ENCODE data around the gene CAPS. TPM values are rescaled to one million over a fixed set of nuclear protein-coding genes. Genes with fewer than 3 reads are reported as not detected.

Gene CAPS
- polyA plus RNA-seq, 2 of the 4 experiments (the other 2 are of a cell fraction) = 1.4 to 1.7 TPM

DNA sequence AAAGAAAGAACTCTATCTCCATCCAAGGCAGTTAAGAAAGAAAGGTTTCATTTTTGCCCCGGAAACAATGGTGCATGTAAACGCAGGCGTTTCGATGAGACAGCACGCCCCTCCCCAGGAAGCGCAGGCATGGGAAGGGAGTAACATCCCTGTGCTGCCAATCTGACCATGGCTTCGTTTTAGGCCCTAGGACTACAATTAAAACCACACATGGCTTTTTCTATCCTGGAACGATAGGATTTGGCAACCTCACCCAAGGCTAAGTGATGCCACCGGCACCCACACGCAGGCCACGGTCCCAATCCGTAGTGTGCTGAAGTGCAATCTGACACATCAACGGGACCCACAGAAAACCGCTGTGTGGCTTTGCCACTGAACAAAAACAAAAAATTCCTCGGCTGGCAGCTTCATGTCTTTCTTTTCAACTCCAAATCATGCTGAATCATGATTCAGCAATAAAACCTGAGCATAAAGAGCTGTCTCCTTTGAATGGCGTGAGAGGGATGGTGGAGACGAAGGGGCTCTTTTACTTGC lies 39.7 kb downstream of the CAPS start:
- H3K4me2 ChIP-seq = no peak overlapping the region
- H3K27ac ChIP-seq = peak overlapping the region; percentile 26 to 60; a peak in 3 of 6 replicates
- H3K4me1 ChIP-seq = peaks cover 30% of the 10 kb centered on the region; the same call in 2 of the 3 replicates
- DNase-seq (ENCODE audit: low read depth in 1 of 2, low spot score in 1 of 2) (no peak), FAIRE-seq (no peak), ATAC-seq (no peak)
- H3K4me3 ChIP-seq = no peak overlapping the region
- WGBS (ENCODE audit: missing lambda C conversion rate) = 95% methylated on average over 17 of the region's 17 CpGs
- TF ChIP-seq MAFK (IDR thresholded peaks at IDR 0.05; ENCODE audit: partially characterized antibody) = peak; percentile 83
- TF ChIP-seq HOXB5 (CRISPR knock-in tag; IDR thresholded peaks at IDR 0.05) = no peak
- TF ChIP-seq, protein P1, sequence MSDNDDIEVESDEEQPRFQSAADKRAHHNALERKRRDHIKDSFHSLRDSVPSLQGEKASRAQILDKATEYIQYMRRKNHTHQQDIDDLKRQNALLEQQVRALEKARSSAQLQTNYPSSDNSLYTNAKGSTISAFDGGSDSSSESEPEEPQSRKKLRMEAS (IDR thresholded peaks at IDR 0.05) = no peak
- H3K9me3 ChIP-seq = no peaks in the 10 kb centered on the region
- ChIA-PET CTCF (interaction anchor here (0.9 to 9.0 kb wide), 4 partner anchors 9 to 150 kb away, joined by 3 to 47 read pairs (median 4); no protein-coding TSS in a partner anchor), POLR2A (no interaction called here)

DNA sequence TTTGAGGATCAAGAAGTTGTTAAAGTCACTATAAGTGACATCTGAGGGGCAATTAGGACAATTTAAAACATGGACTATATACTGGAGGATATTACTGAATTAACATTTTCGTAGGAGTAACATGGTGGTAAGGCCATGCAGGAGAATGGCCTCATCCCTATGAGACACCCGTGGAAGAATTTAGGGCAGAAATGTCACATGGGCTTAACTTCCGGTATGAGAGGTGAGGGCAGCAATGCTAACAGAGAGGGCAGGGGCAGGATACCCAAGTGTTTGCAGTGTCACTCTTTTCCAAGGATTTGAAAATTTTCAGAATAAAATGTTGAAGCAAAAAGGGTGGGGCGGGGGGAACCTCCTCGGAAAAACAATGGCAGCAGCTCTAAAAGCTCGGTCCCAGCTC lies 40.2 kb downstream of the CAPS start:
- no peak for ATAC-seq
- ChIA-PET POLR2A (no interaction called here), CTCF (interaction anchor here (0.9 to 9.0 kb wide), 2 partner anchors 10 to 13 kb away, joined by 3 to 47 read pairs; no protein-coding TSS in a partner anchor)
- no peak for FAIRE-seq
- no peaks in the 10 kb centered on the region for H3K9me3 ChIP-seq
- WGBS (ENCODE audit: missing lambda C conversion rate) = 80% methylated on average over 6 of the region's 6 CpGs
- peaks cover 30% of the 10 kb centered on the region; the same call in 2 of the 3 replicates for H3K4me1 ChIP-seq
- TF ChIP-seq RARB (CRISPR knock-in tag; IDR thresholded peaks at IDR 0.05) (no peak), ZSCAN20 (CRISPR knock-in tag; IDR thresholded peaks at IDR 0.05) (no peak), FOXS1 (CRISPR knock-in tag; IDR thresholded peaks at IDR 0.05) (no peak), POLR2AphosphoS2 (conservative IDR thresholded peaks at IDR 0.05; ENCODE audit: low read length) (no peak), SREBF2 (IDR thresholded peaks at IDR 0.05) (no peak), KDM5A (IDR thresholded peaks at IDR 0.05) (no peak), NR3C1 (IDR thresholded peaks at IDR 0.05) (no peak), RNF2 (IDR thresholded peaks at IDR 0.05; ENCODE audit: borderline replicate concordance, low read depth) (no peak)
- TF ChIP-seq, protein P2, sequence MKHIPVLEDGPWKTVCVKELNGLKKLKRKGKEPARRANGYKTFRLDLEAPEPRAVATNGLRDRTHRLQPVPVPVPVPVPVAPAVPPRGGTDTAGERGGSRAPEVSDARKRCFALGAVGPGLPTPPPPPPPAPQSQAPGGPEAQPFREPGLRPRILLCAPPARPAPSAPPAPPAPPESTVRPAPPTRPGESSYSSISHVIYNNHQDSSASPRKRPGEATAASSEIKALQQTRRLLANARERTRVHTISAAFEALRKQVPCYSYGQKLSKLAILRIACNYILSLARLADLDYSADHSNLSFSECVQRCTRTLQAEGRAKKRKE (CRISPR knock-in tag; IDR thresholded peaks at IDR 0.05; ENCODE audit: low read depth) = no peak
- TF ChIP-seq, protein P3, sequence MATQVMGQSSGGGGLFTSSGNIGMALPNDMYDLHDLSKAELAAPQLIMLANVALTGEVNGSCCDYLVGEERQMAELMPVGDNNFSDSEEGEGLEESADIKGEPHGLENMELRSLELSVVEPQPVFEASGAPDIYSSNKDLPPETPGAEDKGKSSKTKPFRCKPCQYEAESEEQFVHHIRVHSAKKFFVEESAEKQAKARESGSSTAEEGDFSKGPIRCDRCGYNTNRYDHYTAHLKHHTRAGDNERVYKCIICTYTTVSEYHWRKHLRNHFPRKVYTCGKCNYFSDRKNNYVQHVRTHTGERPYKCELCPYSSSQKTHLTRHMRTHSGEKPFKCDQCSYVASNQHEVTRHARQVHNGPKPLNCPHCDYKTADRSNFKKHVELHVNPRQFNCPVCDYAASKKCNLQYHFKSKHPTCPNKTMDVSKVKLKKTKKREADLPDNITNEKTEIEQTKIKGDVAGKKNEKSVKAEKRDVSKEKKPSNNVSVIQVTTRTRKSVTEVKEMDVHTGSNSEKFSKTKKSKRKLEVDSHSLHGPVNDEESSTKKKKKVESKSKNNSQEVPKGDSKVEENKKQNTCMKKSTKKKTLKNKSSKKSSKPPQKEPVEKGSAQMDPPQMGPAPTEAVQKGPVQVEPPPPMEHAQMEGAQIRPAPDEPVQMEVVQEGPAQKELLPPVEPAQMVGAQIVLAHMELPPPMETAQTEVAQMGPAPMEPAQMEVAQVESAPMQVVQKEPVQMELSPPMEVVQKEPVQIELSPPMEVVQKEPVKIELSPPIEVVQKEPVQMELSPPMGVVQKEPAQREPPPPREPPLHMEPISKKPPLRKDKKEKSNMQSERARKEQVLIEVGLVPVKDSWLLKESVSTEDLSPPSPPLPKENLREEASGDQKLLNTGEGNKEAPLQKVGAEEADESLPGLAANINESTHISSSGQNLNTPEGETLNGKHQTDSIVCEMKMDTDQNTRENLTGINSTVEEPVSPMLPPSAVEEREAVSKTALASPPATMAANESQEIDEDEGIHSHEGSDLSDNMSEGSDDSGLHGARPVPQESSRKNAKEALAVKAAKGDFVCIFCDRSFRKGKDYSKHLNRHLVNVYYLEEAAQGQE (IDR thresholded peaks at IDR 0.05) = no peak
- 0 out of 3 replicates have a peak overlapping the region, but pooled peaks have one; percentile 8 for H3K4me2 ChIP-seq
- no peak for DNase-seq (ENCODE audit: low read depth in 1 of 2, low spot score in 1 of 2)
- H3K27ac ChIP-seq = peak overlapping the region; percentile 26 to 60; a peak in 3 of 6 replicates
- no peak overlapping the region for H3K4me3 ChIP-seq

DNA sequence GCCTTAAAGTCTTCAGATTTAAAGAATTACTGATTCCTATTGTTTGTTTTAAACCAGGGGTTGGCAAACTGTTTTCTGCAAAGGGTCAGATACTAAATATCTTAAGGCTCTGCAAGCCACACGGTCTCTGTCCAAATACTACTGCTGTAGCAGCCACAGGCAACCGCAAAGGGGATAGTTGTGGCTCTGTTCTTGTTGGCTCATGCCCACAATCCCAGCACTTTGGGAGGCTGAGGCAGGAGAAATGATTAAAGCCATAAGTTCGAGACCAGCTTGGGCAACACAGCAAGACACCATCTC lies 41.5 kb downstream of the CAPS start:
- no peaks in the 10 kb centered on the region for H3K9me3 ChIP-seq
- ChIA-PET POLR2A (no interaction called here), CTCF (interaction anchor here (0.5 to 3.0 kb wide), 3 partner anchors 12 to 151 kb away, joined by 3 to 17 read pairs (median 5); no protein-coding TSS in a partner anchor)
- TF ChIP-seq SMC3 (IDR thresholded peaks at IDR 0.05) (no peak), HEYL (CRISPR knock-in tag; IDR thresholded peaks at IDR 0.05) (no peak), ZNF302 (CRISPR knock-in tag; IDR thresholded peaks at IDR 0.05) (no peak), NFE2L2 (conservative IDR thresholded peaks at IDR 0.05; ENCODE audit: low read length) (no peak), CHD4 (IDR thresholded peaks at IDR 0.05; ENCODE audit: borderline replicate concordance) (no peak), FOSL2 (IDR thresholded peaks at IDR 0.05) (no peak), FOSL2 (CRISPR knock-in tag; IDR thresholded peaks at IDR 0.05) (no peak)
- TF ChIP-seq, protein P4, sequence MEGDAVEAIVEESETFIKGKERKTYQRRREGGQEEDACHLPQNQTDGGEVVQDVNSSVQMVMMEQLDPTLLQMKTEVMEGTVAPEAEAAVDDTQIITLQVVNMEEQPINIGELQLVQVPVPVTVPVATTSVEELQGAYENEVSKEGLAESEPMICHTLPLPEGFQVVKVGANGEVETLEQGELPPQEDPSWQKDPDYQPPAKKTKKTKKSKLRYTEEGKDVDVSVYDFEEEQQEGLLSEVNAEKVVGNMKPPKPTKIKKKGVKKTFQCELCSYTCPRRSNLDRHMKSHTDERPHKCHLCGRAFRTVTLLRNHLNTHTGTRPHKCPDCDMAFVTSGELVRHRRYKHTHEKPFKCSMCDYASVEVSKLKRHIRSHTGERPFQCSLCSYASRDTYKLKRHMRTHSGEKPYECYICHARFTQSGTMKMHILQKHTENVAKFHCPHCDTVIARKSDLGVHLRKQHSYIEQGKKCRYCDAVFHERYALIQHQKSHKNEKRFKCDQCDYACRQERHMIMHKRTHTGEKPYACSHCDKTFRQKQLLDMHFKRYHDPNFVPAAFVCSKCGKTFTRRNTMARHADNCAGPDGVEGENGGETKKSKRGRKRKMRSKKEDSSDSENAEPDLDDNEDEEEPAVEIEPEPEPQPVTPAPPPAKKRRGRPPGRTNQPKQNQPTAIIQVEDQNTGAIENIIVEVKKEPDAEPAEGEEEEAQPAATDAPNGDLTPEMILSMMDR (IDR thresholded peaks at IDR 0.05) = no peak
- no peak overlapping the region for H3K4me2 ChIP-seq
- FAIRE-seq (no peak), DNase-seq (ENCODE audit: low read depth in 1 of 2, low spot score in 1 of 2) (no peak), ATAC-seq (no peak)
- no peak overlapping the region for H3K27ac ChIP-seq
- H3K4me1 ChIP-seq = peaks cover 30% of the 10 kb centered on the region; the same call in 2 of the 3 replicates
- H3K4me3 ChIP-seq = no peak overlapping the region
- 86% methylated on average over 3 of the region's 3 CpGs for WGBS (ENCODE audit: missing lambda C conversion rate)
